Stimulated activated CD8-positive, alpha-beta memory T cell treated with anti-CD3 and anti-CD28 coated beads, Interleukin-15, amount 100 ng/mL, for 24 hours (primary cell): ENCODE data around the gene PLA2G2A.
"Not testable (repeated sequence)": the region's sequence is repeated elsewhere in the genome, so short reads cannot be mapped to it uniquely, and the experiment has no call there.

Experiments used
- DNase-seq: peaks from one replicate; pipeline ENCODE4 v3.0.0-alpha.2; 2020; ENCODE audit warnings: low read depth

The PLA2G2A gene

DNA sequence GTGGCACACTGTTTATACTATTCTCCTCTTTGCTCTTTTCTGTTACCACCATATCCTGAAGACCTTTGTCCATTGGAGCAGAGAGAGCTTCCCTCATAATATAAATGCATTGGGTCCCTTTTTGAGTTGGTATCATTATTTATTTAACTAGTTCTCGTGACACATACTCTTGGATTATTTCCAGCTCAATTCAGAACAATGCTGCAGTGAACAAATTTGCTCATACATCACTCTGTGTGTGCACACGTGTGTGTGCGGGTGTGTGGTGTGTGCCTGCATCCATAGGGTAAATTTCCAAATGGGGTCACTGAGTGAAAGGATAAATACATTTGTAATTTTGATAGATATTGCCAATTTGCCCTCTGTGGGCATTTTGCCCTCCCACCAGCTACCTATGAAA lies 5.8 kb downstream of the PLA2G2A start:
- DNase-seq = no peak

DNA sequence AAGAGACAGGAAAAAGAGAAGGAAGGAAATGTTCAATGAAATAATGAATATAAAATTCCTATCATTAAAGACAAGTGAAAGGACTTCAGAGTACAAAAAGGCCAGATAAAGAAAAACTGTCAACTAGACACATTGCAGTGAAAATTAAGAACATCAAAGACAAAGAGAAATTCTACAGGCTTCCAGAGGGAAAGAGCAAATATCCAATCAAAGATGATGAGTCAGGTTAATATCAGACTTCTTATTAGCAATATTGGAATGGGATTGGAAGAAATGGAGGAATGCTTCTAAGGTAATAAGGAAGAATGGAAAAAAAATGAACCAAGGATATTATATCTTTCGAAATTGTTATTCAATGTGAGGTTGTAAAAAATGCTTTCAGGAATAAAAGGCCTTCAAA lies 7.8 kb downstream of the PLA2G2A start:
- DNase-seq = no peak

DNA sequence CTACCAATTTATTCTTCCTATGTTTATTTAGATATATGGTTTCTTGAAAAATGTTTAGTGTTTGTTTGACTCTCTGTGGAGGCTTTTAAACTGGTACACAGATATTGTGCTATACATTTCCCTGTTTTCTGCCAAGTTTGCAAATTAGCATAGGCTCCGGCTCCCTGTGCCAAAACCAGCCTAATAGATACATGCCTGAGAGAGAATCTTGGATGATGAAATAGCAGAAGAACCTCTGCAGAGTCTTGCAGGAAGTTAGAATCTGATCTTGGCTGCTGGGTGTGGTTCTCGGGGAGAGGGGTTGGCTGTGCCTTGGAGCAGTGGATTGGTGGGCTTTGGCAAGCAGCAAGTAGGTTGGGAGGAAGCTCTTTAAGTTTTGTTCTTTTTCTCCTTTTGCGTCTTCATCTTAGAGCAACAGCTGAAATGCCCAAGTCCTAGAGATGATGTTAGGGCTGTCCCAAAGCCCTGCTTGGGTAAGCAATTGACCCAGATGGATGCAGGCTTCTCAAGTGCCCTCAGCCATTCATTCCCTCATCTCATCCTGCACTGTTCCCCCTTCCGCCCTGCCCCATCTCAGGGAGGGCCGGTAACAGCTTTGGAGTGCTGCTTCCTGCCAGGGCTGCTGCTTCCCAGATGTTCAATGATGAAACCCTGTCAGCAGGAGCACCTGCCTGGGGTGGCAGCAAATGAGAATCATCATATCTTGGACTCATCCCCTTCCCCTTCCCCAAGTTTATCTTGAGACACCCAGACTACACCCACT lies 9.3 kb downstream of the PLA2G2A start:
- DNase-seq = no peak

DNA sequence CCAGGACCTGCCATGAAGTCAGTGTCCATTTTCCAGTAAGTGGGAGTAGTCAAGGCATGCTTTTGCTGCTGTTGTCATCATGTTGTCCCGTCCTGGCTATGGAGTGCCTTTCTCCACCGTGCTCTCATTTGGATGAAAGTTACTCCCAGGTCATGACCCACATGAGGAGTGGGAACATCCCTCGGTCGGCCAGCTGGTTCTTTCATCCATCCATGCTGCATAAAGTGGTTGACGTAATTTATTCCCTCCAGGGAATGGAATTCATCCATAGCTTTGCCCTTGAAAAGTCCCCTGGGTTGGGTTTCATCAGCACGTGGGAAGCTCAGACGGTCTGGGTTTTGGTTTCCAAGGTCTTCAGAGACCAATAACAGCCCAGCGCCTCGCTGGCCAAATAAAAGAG lies 11.6 kb downstream of the PLA2G2A start:
- DNase-seq = no peak

DNA sequence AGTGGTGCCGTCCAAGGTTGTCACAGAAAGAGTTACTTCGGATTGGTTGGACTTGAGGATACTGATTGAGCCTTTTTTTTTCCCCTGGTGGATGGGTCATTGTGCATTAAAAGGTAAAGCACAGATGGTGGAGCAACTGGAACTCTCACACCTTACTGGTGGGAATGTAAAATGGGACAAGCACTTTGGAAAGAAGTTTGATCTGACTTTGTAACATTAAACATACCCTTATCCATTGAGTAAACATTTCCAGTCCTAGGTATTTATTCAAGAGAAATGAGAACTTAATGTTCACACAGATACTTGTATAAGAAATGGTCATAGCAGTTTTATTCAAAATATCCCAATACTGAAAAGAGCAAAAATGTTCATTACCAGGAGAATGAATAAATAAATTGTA lies 14.9 kb downstream of the PLA2G2A start:
- no peak for DNase-seq

DNA sequence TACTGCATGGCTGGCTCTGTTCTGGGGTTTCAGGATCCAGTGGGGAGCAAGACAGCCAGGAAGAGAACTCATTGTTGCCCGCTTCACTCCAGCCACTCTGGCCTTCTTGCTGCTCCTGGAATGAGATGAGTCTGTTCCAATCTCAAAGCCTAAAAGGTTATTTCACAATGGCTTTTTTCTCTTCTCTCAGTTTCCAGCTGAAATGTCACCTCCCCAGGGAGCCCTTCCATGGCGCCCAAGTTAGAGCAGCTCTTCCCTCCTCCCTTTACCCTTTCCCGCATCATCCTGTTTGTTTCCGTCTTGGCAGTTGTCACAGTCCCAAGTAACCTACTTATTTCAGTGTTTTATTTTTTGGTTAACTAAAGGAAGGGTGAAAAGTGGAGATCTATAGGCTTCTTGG lies 15.8 kb downstream of the PLA2G2A start:
- no peak for DNase-seq

DNA sequence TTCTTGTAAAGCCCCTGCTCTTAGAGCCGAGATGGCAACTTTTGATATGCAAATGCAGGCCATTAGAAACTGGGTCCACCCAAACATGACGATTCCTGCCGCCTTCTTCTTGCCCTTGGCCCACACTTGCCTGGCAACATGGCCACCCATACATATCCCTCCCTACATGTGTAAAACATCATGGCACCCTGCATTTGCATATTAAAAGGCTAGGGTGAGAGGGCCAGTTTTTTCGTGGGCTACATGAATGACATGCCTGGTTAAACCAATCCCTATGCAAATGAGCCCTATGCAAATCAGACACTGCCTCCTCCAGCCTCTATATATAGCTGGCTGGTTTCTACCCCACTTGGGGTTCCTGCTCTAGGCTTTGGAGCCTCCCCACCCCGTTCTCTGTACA lies 18.8 kb downstream of the PLA2G2A start:
- DNase-seq = no peak

DNA sequence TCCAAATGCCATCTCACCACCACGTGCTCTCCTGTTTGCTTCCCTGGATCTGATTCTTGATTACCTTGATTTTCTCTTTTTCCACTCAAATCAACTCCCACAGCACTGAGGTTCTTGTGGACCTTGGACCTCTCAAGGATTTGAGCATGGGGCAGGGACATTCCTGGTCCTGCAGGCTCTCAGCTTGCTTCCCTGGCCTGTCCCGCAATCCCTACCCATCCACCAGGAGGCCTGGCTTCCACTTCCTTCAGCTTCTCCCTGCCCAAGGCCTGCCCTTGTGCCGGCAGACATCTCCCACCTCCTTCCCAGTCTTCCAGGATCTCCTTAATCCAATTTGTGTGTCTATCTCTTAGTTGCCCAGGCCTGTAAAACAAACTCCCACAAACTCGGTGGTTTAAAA lies 21.6 kb downstream of the PLA2G2A start:
- no peak for DNase-seq

DNA sequence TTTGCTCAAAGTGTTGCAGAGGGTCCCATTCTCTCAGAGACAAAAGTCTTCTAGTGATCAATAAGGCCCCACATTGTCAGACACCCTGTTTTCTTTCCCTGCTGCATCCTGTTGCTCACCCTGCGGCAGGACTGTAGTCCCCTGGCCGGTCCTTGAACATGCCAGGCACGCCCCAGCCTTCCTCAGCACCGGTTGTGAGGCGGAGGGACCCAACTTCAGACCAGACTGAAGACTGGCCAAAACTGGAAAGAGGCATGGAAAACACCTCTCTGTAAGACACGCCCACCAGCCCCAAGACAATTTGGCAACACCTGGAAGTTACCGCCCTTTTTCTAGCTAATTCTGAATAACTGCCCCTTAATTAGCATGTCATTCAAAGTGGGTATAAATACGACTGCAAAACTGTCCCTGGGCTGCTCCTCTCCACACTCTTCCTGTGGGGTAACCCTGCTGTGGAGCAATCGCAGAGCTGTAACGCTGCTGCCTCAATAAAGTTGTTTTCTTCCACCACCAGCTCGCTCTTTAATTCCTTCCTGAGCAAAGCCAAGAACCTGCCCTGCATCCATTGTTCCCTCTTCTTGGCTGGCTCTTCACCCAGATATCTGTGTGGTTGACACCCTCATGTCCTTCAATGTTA lies 23.8 kb downstream of the PLA2G2A start:
- DNase-seq = no peak

DNA sequence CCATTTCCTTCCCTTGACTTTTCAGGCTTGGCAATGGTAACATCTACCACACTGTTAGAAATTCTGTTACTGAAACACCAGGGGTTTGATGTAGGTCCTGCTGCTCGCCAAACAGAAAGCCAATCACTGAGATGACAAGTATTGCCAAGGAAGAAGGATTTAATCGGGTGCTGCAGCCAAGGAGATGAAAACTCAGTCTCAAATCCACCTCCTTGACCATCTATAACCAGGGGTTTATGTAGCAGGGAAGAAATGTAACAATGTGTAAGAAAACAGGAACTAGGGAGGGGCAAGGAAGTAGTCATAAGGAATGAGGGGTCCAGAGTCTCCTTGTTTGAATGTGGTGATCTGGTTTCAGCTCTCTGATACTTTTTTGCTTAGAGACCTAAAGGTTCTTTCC lies 25.4 kb downstream of the PLA2G2A start:
- no peak for DNase-seq

DNA sequence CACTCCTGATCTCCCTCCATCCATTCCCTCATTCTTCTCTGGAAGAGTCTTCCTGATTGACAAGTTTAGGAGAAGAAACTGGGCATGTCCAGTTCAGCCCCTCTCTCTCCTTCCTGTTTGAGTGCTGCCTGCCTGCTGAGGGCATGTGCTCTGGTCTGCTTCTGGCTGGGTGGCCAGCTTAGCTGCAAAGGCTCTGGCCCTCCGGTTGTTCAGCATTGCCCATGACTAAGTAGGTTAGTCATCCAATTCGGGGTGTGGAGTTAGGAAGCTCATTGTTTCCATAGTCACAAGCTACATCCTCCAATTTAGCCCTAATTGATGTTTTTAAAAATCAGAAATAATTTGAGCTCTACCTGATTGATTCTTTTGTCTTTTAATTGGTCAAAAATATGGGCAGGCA lies 30.4 kb downstream of the PLA2G2A start:
- no peak for DNase-seq

DNA sequence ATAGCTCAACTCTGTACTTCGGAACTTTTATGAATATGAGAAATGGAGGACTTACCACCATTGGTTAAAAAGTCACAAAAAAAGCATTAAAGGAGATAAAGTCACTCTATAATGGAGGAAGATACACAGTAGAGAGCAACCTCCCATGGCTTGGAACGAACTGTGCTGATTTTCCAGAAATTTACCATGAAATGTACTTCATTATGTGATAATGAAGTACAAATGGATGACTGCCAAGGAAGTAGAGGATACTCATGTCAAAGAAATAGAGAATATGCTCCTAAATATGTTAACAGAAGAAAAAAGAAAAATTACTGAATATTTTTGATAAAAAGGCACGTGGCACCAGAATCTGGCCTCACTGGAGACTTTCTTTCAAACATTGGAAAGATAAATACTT lies 32.4 kb downstream of the PLA2G2A start:
- no peak for DNase-seq

DNA sequence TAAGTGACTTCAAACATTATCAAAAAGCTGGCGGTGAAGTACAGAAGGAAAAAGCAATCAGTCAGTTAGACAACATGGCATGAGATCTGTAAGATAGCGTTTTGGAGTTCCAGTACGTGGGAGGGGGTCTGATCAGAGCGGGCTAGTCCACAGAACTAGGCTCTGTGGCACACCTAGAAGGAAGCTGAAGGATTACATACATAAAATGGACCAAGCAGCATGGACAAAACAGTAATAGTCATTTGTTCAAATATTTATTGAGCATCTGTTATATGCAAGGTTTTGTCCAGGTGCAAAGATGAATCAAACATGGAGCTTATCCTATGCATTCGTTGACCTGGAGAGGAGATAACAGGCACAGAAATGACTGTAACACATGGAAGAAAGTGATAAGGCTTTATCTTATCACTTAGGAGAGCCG lies 33.1 kb downstream of the PLA2G2A start:
- DNase-seq = no peak

DNA sequence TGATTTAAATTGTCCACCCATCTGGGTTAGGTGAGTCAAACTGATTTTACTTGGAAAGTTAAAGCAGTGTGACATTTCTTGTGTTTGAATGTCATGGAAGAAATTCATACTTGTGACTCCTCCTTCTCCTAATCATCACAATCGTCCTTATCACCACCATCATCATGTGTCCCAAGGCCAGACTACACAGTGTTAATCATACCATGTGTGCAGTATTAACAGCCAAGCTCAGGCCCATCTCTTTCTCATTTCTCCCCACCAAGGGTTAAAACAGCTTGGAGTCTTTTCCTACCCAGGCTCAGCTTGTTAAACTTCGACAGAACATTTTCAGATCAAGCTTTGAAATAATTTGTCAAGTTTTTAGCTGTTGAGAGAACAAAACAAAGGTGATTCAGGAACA lies 33.5 kb downstream of the PLA2G2A start:
- no peak for DNase-seq

DNA sequence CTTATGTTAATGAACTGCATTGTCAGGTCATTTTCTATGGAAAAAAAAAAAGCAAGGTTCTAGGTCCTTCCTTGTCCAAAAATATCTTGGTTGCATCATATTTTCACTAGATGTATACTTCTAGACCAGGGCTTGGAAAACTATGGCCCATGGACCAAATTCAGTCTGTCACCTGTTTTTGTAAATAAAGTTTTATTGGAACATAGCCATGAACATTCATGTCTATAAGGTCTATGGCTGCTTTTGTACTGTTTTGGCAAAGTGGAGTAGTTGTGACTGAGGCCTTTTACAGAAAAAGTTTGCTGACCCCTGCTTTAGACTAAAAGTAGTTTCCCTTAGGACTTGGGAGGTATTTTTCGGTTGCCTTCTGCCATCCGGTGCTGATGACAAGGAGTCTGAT lies 36.8 kb downstream of the PLA2G2A start:
- DNase-seq = no peak

DNA sequence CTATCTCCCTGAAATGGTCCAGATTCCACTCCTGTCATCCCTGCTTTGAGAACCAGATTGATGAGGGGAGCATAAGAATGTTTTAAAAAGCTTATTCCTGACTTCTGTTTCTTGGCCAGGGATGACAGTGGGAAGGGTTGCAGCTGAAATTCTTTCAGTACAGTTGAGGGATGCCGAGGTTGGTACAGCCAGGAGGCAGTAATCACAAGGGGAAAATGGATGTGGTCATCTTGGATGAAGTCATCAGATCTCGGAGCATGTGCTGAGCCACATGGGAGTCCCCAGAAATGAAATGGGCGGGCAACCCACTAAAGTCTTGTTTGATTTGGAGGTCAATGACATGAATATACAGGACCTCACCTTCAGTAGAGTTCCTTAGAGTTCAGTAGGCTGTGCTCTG lies 37.3 kb downstream of the PLA2G2A start:
- no peak for DNase-seq

DNA sequence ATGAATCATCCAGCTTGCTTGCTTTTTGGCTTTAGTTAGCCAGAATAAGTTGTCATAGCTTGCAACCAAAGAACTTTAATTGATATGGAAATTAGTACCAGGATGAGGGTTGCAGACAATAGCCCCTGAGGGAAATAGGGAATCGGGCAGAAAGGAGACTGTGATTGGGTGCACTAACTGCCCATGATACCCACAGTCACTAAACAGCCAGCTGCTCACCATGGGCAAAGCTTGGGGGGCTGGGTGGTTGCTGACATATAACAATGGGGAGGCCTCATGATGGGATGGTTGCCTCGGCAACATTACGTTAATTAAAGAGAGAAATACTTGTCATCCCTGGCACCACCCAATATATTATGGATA lies 38.2 kb downstream of the PLA2G2A start:
- no peak for DNase-seq

DNA sequence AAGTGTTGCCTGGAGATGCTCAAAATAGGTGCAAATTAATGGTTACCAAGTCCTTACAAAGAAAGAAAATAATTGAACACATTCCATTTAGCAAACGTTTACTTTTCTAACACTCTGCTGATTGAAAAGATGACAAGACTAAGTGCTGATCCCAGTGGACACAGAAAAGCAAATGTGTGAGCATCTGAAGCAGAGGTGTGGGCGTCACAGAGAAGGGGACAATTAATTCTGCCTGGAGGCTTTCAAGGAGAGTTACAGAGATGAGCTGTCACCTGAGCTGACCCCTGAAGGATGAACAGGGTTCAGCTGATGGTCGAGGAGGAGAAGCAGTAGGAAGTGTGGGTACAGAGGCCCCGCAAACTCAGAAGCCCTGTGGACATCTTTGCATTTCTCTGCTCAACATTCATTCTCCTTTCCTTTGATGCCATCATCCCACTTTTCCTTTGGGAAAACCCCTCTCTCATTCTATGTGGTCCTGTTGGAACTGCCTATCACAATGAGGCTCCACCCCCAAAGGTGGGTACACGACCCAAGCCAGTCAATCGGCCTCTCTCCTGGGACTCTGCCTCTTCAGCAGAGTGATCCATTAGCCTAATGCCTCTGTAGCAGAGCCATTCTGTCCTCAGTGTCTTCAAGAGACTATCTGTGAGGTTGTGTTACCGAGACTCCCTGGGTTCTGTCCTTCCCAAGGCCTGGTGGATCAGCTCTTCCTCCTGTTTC lies 38.8 kb downstream of the PLA2G2A start:
- DNase-seq = no peak

DNA sequence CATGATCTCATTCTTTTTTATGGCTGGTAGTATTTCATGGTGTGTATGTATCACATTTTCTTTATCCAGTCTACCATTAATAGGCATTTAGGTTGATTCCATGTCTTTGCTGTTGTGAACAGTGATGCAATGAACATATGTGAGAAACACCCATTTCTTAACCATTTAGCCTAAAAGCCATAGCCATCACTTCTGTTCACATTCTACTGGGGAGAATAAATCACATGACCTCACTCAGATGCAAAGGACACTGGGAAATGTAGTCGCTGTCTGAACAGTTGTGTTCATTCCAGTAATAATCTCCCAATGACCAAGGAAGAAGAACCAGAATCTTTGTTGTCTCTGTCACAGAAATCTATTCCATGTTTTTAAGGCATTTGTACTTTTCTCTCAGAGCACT lies 40.9 kb downstream of the PLA2G2A start:
- DNase-seq = no peak

DNA sequence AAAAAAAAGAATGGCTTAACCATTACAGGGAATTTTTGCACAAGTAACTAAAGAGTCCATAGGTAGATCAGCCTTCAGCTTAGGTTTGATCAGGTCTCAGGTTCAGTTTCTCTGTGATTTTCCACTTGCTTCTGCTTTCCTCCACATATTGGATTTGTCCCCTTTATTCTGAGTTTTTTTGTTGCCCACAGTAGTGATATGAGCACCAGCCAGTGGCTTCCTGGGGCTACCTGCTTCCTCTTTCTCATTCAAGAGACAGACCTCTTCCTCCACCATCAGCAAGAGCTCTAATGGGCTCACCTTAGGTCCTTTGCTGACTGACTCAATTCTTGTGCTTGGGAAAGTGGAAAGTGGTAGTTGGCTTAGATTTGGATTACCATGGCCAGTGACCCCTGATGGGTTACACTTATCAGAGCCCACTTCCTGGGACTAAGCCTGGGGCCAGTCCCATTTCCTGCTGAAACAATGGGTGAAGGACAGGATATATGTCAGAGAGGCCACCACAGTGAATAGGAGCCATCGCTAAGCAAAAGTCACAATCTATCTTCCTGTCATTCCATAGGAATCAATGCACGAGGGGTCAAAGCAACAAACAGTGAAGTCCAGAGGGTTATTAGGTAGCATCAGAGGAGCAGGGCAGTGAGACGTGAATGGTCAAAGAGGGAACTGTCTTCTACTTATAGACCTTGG lies 43.2 kb downstream of the PLA2G2A start:
- no peak for DNase-seq

DNA sequence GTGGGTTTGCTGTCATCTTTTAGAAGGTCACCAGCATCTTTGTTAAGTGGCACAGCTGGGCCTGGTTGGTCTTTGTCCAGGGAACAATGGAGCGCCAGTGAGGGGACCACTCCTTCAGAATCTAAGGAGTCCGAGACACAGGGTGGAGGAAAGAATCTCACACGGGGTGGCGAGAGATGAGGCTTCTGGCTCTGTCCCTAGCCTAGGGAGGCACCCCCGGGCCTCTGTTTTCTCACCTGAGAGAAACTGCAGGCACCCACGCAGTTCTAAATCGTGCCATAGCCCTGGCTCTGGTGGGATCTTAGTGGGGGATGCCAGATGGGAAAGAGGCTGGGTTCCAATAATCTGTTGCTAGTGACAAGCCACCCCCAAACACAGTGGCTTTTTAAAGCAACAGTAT lies 45.1 kb downstream of the PLA2G2A start:
- no peak for DNase-seq

DNA sequence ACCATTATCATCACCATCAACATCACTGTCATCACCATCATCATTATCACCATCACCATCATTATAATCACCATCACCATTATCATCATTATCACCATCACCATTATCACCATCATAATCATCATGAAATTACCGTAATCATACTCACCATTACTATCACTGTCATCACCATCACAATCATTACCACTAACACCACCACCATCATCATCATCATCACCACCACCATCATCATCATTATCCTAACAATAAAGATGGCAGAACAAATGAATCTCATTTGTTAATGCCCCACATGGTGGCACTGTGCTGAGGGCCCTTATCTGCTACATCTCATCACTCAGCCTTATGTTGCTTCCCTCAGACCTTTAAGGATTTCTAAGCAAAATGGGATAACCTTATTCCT lies 46.6 kb downstream of the PLA2G2A start:
- DNase-seq = no peak

DNA sequence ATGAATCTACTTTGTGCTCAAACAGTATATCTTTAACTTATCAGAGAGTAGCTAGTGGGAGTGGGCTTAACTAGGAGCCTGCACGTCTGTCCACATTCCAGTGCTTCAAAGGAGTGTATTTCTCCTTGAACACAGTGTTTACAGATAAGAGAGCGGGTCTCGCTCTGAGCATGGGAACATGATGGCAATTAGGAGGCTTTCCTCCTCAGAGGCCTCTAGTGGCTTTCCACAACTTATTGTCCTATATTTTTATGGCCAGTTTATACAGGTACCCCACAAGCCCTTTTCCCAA lies 52.3 kb downstream of the PLA2G2A start:
- DNase-seq = not testable (repeated sequence)
